ENCODE measurements around the gene PPP1R7.

The PPP1R7 gene

GRCh38 chr2:241199897-241200821 is 49.9 kb downstream of the PPP1R7 start:
- Histone ChIP-seq H3K4me3 (ENCODE audit: low read depth, low read length) (no peak overlapping the region), H3K36me3 (replicated peaks) (no peaks in the 10 kb centered on the region), H3K27ac (no peak overlapping the region), H3K27me3 (replicated peaks) (no peaks in the 10 kb centered on the region)
- DNase-seq: no peak
- no peak for TF ChIP-seq CTCF (IDR thresholded peaks at IDR 0.05; ENCODE audit: low read depth, low read length, missing control alignments)
- in situ Hi-C loops (cut with HindIII; ENCODE audit: low pct_ligation_motif_present, low sequenced_read_pairs): no loop called here

GRCh38 chr2:241200822-241201395 is 50.6 kb downstream of the PPP1R7 start:
- in situ Hi-C loops (cut with HindIII; ENCODE audit: low pct_ligation_motif_present, low sequenced_read_pairs): no loop called here
- H3K4me3 ChIP-seq (ENCODE audit: low read depth, low read length): no peak overlapping the region
- H3K27me3 ChIP-seq (replicated peaks): no peaks in the 10 kb centered on the region
- no peak overlapping the region for H3K27ac ChIP-seq
- no peak for TF ChIP-seq CTCF (IDR thresholded peaks at IDR 0.05; ENCODE audit: low read depth, low read length, missing control alignments)
- DNase-seq: no peak
- no peaks in the 10 kb centered on the region for H3K36me3 ChIP-seq (replicated peaks)

- no peaks in the 10 kb centered on the region for H3K36me3 ChIP-seq (replicated peaks)
- TF ChIP-seq CTCF (IDR thresholded peaks at IDR 0.05; ENCODE audit: low read depth, low read length, missing control alignments): no peak
- H3K27ac ChIP-seq: no peak overlapping the region
- H3K27me3 ChIP-seq (replicated peaks): no peaks in the 10 kb centered on the region
- no peak overlapping the region for H3K4me3 ChIP-seq (ENCODE audit: low read depth, low read length)
- DNase-seq: no peak
- in situ Hi-C loops (cut with HindIII; ENCODE audit: low pct_ligation_motif_present, low sequenced_read_pairs): no loop called here
Measured at GRCh38 chr2:241201445-241202267, 51.4 kb downstream of the PPP1R7 start.

- no peak for TF ChIP-seq CTCF (IDR thresholded peaks at IDR 0.05; ENCODE audit: low read depth, low read length, missing control alignments)
- no peak for DNase-seq
- in situ Hi-C loops (cut with HindIII; ENCODE audit: low pct_ligation_motif_present, low sequenced_read_pairs): no loop called here
- H3K27me3 ChIP-seq (replicated peaks): no peaks in the 10 kb centered on the region
- no peak overlapping the region for H3K27ac ChIP-seq
- H3K36me3 ChIP-seq (replicated peaks): no peaks in the 10 kb centered on the region
- no peak overlapping the region for H3K4me3 ChIP-seq (ENCODE audit: low read depth, low read length)
Measured at GRCh38 chr2:241202268-241202585, 52.0 kb downstream of the PPP1R7 start.

GRCh38 chr2:241202681-241203080 is 52.4 kb downstream of the PPP1R7 start:
- no peak for TF ChIP-seq CTCF (IDR thresholded peaks at IDR 0.05; ENCODE audit: low read depth, low read length, missing control alignments)
- in situ Hi-C loops (cut with HindIII; ENCODE audit: low pct_ligation_motif_present, low sequenced_read_pairs): no loop called here
- Histone ChIP-seq H3K27me3 (replicated peaks) (no peaks in the 10 kb centered on the region), H3K27ac (no peak overlapping the region), H3K4me3 (ENCODE audit: low read depth, low read length) (no peak overlapping the region), H3K36me3 (replicated peaks) (no peaks in the 10 kb centered on the region)
- no peak for DNase-seq

Measured in brain microvascular endothelial cell (primary cell).